Suprapubic skin (tissue), 4 donors: ENCODE measurements around the gene MYRFL. TPM values are rescaled to one million over a fixed set of nuclear protein-coding genes. Genes with fewer than 3 reads are reported as not detected.

ENCODE experiments used
- DNase-seq, 2 donors: peaks; one replicate each; pipeline ENCODE4 v3.0.0-alpha.2; 2019; ENCODE audit warnings: low spot score in 2 of 2
- H3K27ac ChIP-seq: fragments of 200-600 bp; sonication (generic); one replicate; pipeline ENCODE4 v1.5.1; 2019
- H3K27me3 ChIP-seq: fragments of 200-600 bp; sonication (generic); one replicate; pipeline ENCODE4 v1.5.1; 2019
- H3K36me3 ChIP-seq: fragments of 200-600 bp; sonication (generic); one replicate; pipeline ENCODE4 v1.5.1; 2019
- H3K4me1 ChIP-seq: fragments of 200-600 bp; sonication (generic); one replicate; pipeline ENCODE4 v1.5.1; 2019
- H3K4me3 ChIP-seq: fragments of 200-600 bp; sonication (generic); one replicate; pipeline ENCODE4 v1.5.1; 2019; ENCODE audit warnings: mild to moderate bottlenecking
- H3K9me3 ChIP-seq: fragments of 200-600 bp; sonication (generic); one replicate; pipeline ENCODE4 v1.5.1; 2019
- CTCF ChIP-seq, 2 donors: fragments of 200-600 bp in 1 of 2; fragments of 450-650 bp in 1 of 2; sonication (generic) in 1 of 2; IDR thresholded peaks; one replicate each; pipeline ENCODE4 v1.5.1; 2016 to 2019; ENCODE audit warnings: antibody characterized with exemption in 2 of 2, mild to moderate bottlenecking in 1 of 2, moderate library complexity in 1 of 2
- EP300 ChIP-seq: sonication (generic); formaldehyde crosslinking; IDR thresholded peaks from one replicate; pipeline ENCODE4 v1.6.1; 2017; ENCODE audit warnings: antibody characterized with exemption
- POLR2A ChIP-seq, 2 donors: fragments of 450-650 bp; IDR thresholded peaks; one replicate each; pipeline ENCODE4 v1.6.1; 2017; ENCODE audit warnings: antibody characterized with exemption in 2 of 2, mild to moderate bottlenecking in 2 of 2, moderate library complexity in 2 of 2
- POLR2AphosphoS5 ChIP-seq, 3 donors: sonication (generic); formaldehyde crosslinking; IDR thresholded peaks; one replicate each; pipeline ENCODE4 v1.6.1; 2017; ENCODE audit warnings: antibody characterized with exemption in 3 of 3
- WGBS: methylation state at CpG from one replicate; pipeline ENCODE4 v1.1.5; 2018; 5-methylcytosine and 5-hydroxymethylcytosine counted together
- total RNA-seq, 4 donors: library from RNA; depleted of rRNA; stranded (reverse); fragments of >200 nt; gene quantifications; one replicate each; pipeline ENCODE4 v1.1.0, GENCODE V29; 2016

Gene MYRFL
- total RNA-seq, 4 donors from 2014 or later, result 1.2 to 3.2 TPM; not detected in 2

- Histone ChIP-seq H3K27ac (no peak overlapping the region), H3K36me3 (no peaks in the 10 kb centered on the region), H3K27me3 (no peaks in the 10 kb centered on the region), H3K4me1 (no peaks in the 10 kb centered on the region), H3K4me3 (no peak overlapping the region), H3K9me3 (no peaks in the 10 kb centered on the region)
- TF ChIP-seq CTCF (IDR thresholded peaks at IDR 0.05) (no peak), POLR2AphosphoS5 (IDR thresholded peaks at IDR 0.05) (no peak), EP300 (no peak), POLR2A (IDR thresholded peaks at IDR 0.05) (no peak)
- WGBS, result 85% methylated on average over 2 of the region's 2 CpGs
- DNase-seq, result no peak
Observed at GRCh38 chr12:69952890-69953289, 127.9 kb downstream of the MYRFL start.

- H3K27me3 ChIP-seq, result no peaks in the 10 kb centered on the region
- H3K9me3 ChIP-seq, result no peaks in the 10 kb centered on the region
- no peak for DNase-seq
- H3K27ac ChIP-seq, result no peak overlapping the region
- H3K4me1 ChIP-seq, result peaks cover 8% of the 10 kb centered on the region
- H3K36me3 ChIP-seq, result no peaks in the 10 kb centered on the region
- no peak overlapping the region for H3K4me3 ChIP-seq
- no peak for TF ChIP-seq EP300
- no peak for TF ChIP-seq POLR2AphosphoS5 (IDR thresholded peaks at IDR 0.05)
- TF ChIP-seq POLR2A (IDR thresholded peaks at IDR 0.05), result no peak
- no peak for TF ChIP-seq CTCF (IDR thresholded peaks at IDR 0.05)
Observed at GRCh38 chr12:69961246-69961645, 136.2 kb downstream of the MYRFL start.

- Histone ChIP-seq H3K36me3 (no peaks in the 10 kb centered on the region), H3K4me3 (no peak overlapping the region), H3K9me3 (no peaks in the 10 kb centered on the region), H3K27ac (peak overlapping the region; percentile 76), H3K27me3 (no peaks in the 10 kb centered on the region), H3K4me1 (peaks cover 22% of the 10 kb centered on the region)
- DNase-seq, result peak in 1 of 2 donors; percentile 71
- no peak for TF ChIP-seq CTCF (IDR thresholded peaks at IDR 0.05)
- no peak for TF ChIP-seq POLR2A (IDR thresholded peaks at IDR 0.05)
- no peak for TF ChIP-seq POLR2AphosphoS5 (IDR thresholded peaks at IDR 0.05)
- TF ChIP-seq EP300, result no peak
- WGBS, result 25% methylated on average over 1 of the region's 1 CpG
Observed at GRCh38 chr12:69966409-69966808, 141.4 kb downstream of the MYRFL start.

- Histone ChIP-seq H3K4me1 (peaks cover 22% of the 10 kb centered on the region), H3K27me3 (no peaks in the 10 kb centered on the region), H3K4me3 (no peak overlapping the region), H3K27ac (peak overlapping the region; percentile 76), H3K9me3 (no peaks in the 10 kb centered on the region), H3K36me3 (no peaks in the 10 kb centered on the region)
- 56% methylated on average over 3 of the region's 3 CpGs for WGBS
- DNase-seq, result no peak
- TF ChIP-seq POLR2A (IDR thresholded peaks at IDR 0.05) (no peak), POLR2AphosphoS5 (IDR thresholded peaks at IDR 0.05) (no peak)
Observed at GRCh38 chr12:69966839-69967238, 141.8 kb downstream of the MYRFL start.

GRCh38 chr12:69969011-69969410, 144.0 kb downstream of the MYRFL start:
- H3K4me1 ChIP-seq, result peaks cover 22% of the 10 kb centered on the region
- H3K9me3 ChIP-seq, result no peaks in the 10 kb centered on the region
- DNase-seq, result no peak
- no peaks in the 10 kb centered on the region for H3K36me3 ChIP-seq
- no peaks in the 10 kb centered on the region for H3K27me3 ChIP-seq
- TF ChIP-seq EP300 (no peak), POLR2A (IDR thresholded peaks at IDR 0.05) (no peak), CTCF (IDR thresholded peaks at IDR 0.05) (no peak), POLR2AphosphoS5 (IDR thresholded peaks at IDR 0.05) (no peak)
- H3K4me3 ChIP-seq, result no peak overlapping the region
- no peak overlapping the region for H3K27ac ChIP-seq
- 85% methylated on average over 3 of the region's 3 CpGs for WGBS

- peak in 1 of 3 donors; percentile 4 for TF ChIP-seq POLR2AphosphoS5 (IDR thresholded peaks at IDR 0.05)
- TF ChIP-seq POLR2A (IDR thresholded peaks at IDR 0.05), result no peak
- no peak for DNase-seq
- Histone ChIP-seq H3K9me3 (no peaks in the 10 kb centered on the region), H3K36me3 (no peaks in the 10 kb centered on the region), H3K4me3 (no peak overlapping the region), H3K27me3 (no peaks in the 10 kb centered on the region), H3K4me1 (peaks cover 10% of the 10 kb centered on the region), H3K27ac (peak overlapping the region; percentile 57)
- WGBS, result 61% methylated on average over 7 of the region's 7 CpGs
Observed at GRCh38 chr12:69972136-69972535, 147.1 kb downstream of the MYRFL start.
